H1 (cell line): Measurements from ENCODE around the gene CBARP. TPM values are rescaled to one million over a fixed set of nuclear protein-coding genes. Genes with fewer than 3 reads are reported as not detected.

Source experiments
- polyA plus RNA-seq, 7 experiments: library from polyadenylated mRNA; depleted of rRNA in 3 of 7; stranded (reverse) in 5 of 7; unstranded in 2 of 7; fragments of >200 nt in 5 of 7; fragments of 200-250 nt in 2 of 7; gene quantifications; 1 replicate in 5 of 7; 2 replicates in 1 of 7; 4 replicates in 1 of 7; pipeline versions ENCODE4 v1.2.1 to v1.2.3, GENCODE V29; 2011 to 2013; ENCODE audit warnings: missing spikeins in 2 of 7, mixed read lengths in 2 of 7
- total RNA-seq: library from RNA; stranded (reverse); fragmentation: NEBNext Ultra II Directional; extraction: Animal tissue kit (Norgen Biotek cat#: 25700); gene quantifications from 2 replicates; pipeline ENCODE4 v1.2.1, GENCODE V29; 2021
- TF ChIP-seq, protein P1 (sequence below): IDR thresholded peaks from 2 replicates; pipeline ENCODE4 v1.6.1; 2012; ENCODE audit warnings: inconsistent platforms

Gene CBARP
- total and polyA plus RNA-seq, 2 of the 8 experiments (the other 6 are each of a cell fraction or from before 2014, with no cell fraction given) = 4.9 to 14.7 TPM

GRCh38 chr19:1183543-1184172 is 54.1 kb downstream of the CBARP start (continued):
- TF ChIP-seq, protein P1, sequence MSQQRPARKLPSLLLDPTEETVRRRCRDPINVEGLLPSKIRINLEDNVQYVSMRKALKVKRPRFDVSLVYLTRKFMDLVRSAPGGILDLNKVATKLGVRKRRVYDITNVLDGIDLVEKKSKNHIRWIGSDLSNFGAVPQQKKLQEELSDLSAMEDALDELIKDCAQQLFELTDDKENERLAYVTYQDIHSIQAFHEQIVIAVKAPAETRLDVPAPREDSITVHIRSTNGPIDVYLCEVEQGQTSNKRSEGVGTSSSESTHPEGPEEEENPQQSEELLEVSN = no peak
